BJ (cell line): ENCODE measurements around the gene IFT172. TPM values are rescaled to one million over a fixed set of nuclear protein-coding genes. Genes with fewer than 3 reads are reported as not detected.

Experiments
- CTCF ChIA-PET: fragments of 350-600 bp; formaldehyde crosslinking; extraction: SDS; loops from one replicate; lab custom pipeline; 2021; ENCODE audit warnings: antibody characterized with exemption, inconsistent platforms; lab: Yijun Ruan, JAX
- POLR2A ChIA-PET: fragments of 300-600 bp; sonication (Branson Sonifier 250); formaldehyde crosslinking; extraction: SDS; loops from one replicate; lab custom pipeline; 2021; ENCODE audit warnings: antibody characterized with exemption; lab: Charles Lee
- DNase-seq: peaks from one replicate; pipeline ENCODE4 v3.0.0-alpha.2; 2011; ENCODE audit warnings: low read depth
- H3K27me3 ChIP-seq: 2 replicates; pipeline ENCODE4 v1.6.0; 2011; ENCODE audit warnings: low read length; ENCODE audit not compliant: control insufficient read depth, insufficient read depth
- H3K36me3 ChIP-seq: 2 replicates; pipeline ENCODE4 v1.5.1; 2011; ENCODE audit warnings: low read length; ENCODE audit not compliant: control insufficient read depth, insufficient read depth
- H3K4me3 ChIP-seq: 2 replicates; pipeline ENCODE4 v1.5.1; 2011; ENCODE audit warnings: low read depth, mild to moderate bottlenecking, control low read depth, low read length
- CTCF ChIP-seq: IDR thresholded peaks from 2 replicates; pipeline ENCODE4 v1.5.1; 2011; ENCODE audit warnings: low read depth, mild to moderate bottlenecking, control low read depth, inconsistent platforms, low read length, moderate library complexity; ENCODE audit not compliant: insufficient read depth
- polyA plus RNA-seq: library from polyadenylated mRNA; depleted of rRNA; stranded (reverse); fragments of >200 nt; gene quantifications from 2 replicates; pipeline ENCODE4 v1.2.3, GENCODE V29; 2011

IFT172 gene
- polyA plus RNA-seq, 1 experiment: 20.3 TPM

GRCh38 chr2:27448381-27448780 is 41.2 kb downstream of the IFT172 start:
- Histone ChIP-seq H3K36me3 (peaks cover 6% of the 10 kb centered on the region), H3K27me3 (no peaks in the 10 kb centered on the region), H3K4me3 (no peak overlapping the region)
- no peak for TF ChIP-seq CTCF
- ChIA-PET POLR2A (no interaction called here), CTCF (interaction anchor here (1.0 to 2.1 kb wide), 3 partner anchors 14 to 236 kb away, joined by 3 to 5 read pairs (median 4); no protein-coding TSS in a partner anchor)
- DNase-seq: no peak

GRCh38 chr2:27446057-27446456 is 43.5 kb downstream of the IFT172 start:
- no peaks in the 10 kb centered on the region for H3K27me3 ChIP-seq
- POLR2A ChIA-PET: interaction anchor here (0.6 kb wide), 1 partner anchor 1047 kb away, joined by 4 read pairs; no protein-coding TSS in a partner anchor
- H3K36me3 ChIP-seq: peaks cover 10% of the 10 kb centered on the region
- DNase-seq: no peak
- no peak for TF ChIP-seq CTCF
- CTCF ChIA-PET: interaction anchor here (0.7 to 1.2 kb wide), 2 partner anchors 16 to 37 kb away, joined by 3 read pairs; partner anchors contain the start of gene PPM1G
- no peak overlapping the region for H3K4me3 ChIP-seq

GRCh38 chr2:27445615-27446014 is 43.9 kb downstream of the IFT172 start:
- H3K4me3 ChIP-seq: no peak overlapping the region
- DNase-seq: no peak
- ChIA-PET POLR2A (interaction anchor here (0.6 kb wide), 1 partner anchor 1047 kb away, joined by 4 read pairs; no protein-coding TSS in a partner anchor), CTCF (interaction anchor here (0.7 to 1.2 kb wide), 2 partner anchors 15 to 36 kb away, joined by 3 read pairs; partner anchors contain the start of gene PPM1G)
- H3K27me3 ChIP-seq: no peaks in the 10 kb centered on the region
- H3K36me3 ChIP-seq: peaks cover 13% of the 10 kb centered on the region
- no peak for TF ChIP-seq CTCF

- peaks cover 17% of the 10 kb centered on the region for H3K36me3 ChIP-seq
- CTCF ChIA-PET: interaction anchor here (1.2 kb wide), 1 partner anchor 15 kb away, joined by 3 read pairs; no protein-coding TSS in a partner anchor
- no peak for DNase-seq
- H3K27me3 ChIP-seq: no peaks in the 10 kb centered on the region
- POLR2A ChIA-PET: no interaction called here
- TF ChIP-seq CTCF: no peak
- no peak overlapping the region for H3K4me3 ChIP-seq
Observed at GRCh38 chr2:27445155-27445554, 44.4 kb downstream of the IFT172 start.

GRCh38 chr2:27442920-27443282 is 46.6 kb downstream of the IFT172 start:
- no peak for DNase-seq
- TF ChIP-seq CTCF: no peak
- CTCF ChIA-PET: no interaction called here
- Histone ChIP-seq H3K36me3 (peaks cover 19% of the 10 kb centered on the region), H3K27me3 (no peaks in the 10 kb centered on the region), H3K4me3 (no peak overlapping the region)
- POLR2A ChIA-PET: no interaction called here
